ENCODE measurements around the gene SFXN2.

SFXN2 gene

DNA sequence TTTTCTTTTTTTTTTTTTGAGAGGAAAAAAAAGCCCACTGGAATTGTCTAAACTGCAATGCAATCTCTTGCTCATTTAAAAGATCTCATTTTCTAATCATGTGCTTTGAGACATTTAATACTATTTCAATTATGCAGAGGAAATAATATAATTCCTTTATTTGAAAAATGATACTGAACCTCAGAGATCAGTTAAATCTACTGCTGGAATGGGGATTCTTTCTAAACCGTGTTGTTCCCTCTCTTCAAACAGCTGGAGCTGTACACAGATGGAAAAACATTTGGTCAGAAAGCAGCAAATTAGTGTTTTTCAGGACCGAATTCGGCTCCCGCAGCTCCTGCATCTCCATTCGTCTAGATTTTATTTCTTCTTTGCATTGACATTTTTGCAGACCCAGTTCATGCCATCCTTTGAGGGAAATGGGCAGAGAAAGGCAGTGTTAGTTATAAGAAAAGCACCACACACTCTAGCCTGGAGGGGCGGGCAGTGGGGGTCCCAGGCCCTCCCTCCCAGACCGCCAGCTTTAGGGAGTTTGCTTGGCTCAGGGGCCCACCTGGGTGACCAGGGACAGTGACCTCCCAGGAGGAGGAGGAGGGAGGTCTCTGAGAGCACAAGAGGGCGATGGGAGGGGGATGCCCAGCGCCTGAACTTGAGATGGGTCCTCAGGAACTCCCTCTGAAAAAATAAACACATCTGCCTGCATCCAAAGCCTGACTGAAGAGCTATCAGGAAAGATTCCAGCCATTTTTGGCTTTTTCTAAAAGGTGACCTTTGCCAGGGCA lies 37.7 kb upstream of the SFXN2 start:
- TF ChIP-seq GATA3 (IDR thresholded peaks at IDR 0.05; ENCODE audit: low read depth, low read length): no peak
- no peak for TF ChIP-seq GATA2 (IDR thresholded peaks at IDR 0.05; ENCODE audit: low read depth, low read length)

DNA sequence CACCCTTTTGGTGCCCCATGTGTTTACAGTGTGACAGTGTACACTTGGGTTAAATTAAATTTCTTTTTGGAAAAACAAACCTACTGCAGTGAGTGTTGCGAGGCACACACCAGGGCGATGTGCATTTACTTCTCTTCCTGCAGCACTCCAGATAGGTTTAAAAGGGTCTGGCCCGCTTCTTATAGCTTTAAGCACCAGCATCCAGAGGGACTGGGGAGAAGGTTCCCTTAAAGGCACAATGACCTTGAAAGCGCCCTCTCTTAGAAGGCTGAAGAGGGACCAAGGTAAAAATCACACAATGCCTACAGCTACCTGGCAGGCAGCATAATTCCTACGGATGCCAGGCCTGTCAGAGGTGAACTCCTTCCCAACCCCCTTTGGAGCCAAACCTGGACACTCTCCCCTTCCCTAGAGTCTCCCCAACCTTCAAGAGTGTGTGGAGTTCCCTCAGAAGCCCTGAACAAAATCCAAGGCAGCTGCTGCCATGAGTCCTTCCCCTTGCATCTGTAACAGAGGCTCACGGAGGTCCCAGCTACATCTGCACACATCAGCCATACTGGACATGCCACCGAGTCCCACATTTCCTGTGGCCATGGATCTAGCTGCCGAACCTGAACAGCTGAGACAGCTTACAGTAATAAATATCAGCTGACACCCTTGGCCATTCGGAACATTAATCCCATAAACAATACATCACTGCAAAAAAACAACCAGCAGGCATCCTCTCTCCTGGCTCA lies 36.9 kb upstream of the SFXN2 start:
- no peak for TF ChIP-seq GATA3 (IDR thresholded peaks at IDR 0.05; ENCODE audit: low read depth, low read length)
- no peak for TF ChIP-seq GATA2 (IDR thresholded peaks at IDR 0.05; ENCODE audit: low read depth, low read length)

DNA sequence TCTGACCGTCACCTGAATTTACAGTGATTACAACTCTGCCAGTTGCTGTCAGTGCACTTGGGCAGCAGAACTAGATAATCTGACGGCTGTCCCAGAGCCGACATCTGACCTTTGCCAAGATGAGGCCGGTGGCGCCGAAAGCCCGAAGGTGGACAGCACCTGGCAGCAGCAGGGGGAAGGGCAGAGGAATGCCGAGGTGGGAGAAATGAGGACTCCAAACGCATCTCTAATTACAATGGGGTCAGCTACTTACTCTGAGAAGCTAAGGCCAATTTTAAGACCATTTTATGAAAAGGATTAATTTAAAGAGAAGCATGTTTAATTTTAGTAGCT lies 36.4 kb upstream of the SFXN2 start:
- TF ChIP-seq GATA2 (IDR thresholded peaks at IDR 0.05; ENCODE audit: low read depth, low read length) (no peak), GATA3 (IDR thresholded peaks at IDR 0.05; ENCODE audit: low read depth, low read length) (no peak)

DNA sequence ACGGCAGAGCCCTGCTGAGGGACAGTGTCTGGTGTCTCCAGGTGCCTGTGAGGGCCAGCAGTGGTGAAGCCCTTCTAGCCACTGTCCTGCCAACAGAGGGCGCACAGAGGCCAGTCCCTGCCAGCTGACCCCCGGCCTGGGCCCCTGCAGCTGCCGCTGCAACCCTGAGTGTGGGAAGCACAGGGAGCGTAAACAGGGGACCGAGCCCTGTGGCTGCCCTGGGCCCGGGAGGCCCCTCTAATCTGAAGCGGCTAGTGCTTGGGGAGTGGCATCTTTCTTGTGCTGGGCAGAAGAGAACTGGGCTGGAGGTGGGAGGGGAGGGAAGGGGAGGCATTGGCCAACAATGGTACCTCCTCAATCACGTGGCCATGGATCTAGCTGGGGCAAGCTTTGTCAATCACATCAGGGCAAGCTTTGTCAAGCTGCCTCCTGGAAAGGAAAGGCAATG lies 35.6 kb upstream of the SFXN2 start:
- TF ChIP-seq GATA3 (IDR thresholded peaks at IDR 0.05; ENCODE audit: low read depth, low read length) (no peak), GATA2 (IDR thresholded peaks at IDR 0.05; ENCODE audit: low read depth, low read length) (no peak)

DNA sequence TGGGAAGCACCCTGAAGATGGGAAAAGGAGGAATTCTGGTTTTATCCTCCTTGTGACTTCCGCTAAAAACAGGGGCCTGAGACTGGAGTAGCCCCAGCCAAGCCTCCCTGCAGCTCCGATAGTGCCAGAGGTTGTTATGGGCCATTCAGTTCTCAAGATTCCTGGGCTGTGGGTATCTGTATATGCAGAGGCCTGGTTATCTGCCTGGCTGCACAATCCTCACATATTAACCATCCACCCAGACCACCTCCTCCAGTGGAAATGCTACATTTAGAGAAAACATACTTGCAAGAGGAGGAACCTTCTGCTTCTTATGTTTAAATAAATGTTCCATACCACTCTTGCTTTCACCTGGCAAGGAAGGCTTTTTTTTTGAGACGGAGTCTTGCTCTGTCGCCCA lies 34.8 kb upstream of the SFXN2 start:
- no peak for TF ChIP-seq GATA2 (IDR thresholded peaks at IDR 0.05; ENCODE audit: low read depth, low read length)
- no peak for TF ChIP-seq GATA3 (IDR thresholded peaks at IDR 0.05; ENCODE audit: low read depth, low read length)

DNA sequence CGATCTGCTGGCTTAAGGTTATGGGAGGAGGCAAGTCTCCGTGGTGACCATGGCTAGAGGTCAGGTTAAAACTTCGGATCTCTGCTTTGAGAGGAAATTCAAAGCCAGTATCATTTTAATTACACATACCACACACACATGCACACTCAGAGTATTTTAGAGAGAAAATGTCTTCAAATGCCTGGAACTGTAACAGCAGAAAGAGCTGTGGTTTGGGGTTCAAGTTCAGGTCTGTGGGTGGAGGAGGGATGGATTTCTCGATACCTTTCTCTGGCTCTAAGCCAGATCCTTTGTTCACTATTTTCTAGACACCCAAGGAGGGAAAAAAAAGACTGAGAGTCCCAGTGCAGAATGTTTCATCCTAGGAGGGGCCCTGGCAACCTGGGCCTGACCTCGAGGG lies 32.7 kb upstream of the SFXN2 start:
- TF ChIP-seq GATA3 (IDR thresholded peaks at IDR 0.05; ENCODE audit: low read depth, low read length) (no peak), GATA2 (IDR thresholded peaks at IDR 0.05; ENCODE audit: low read depth, low read length) (no peak)

DNA sequence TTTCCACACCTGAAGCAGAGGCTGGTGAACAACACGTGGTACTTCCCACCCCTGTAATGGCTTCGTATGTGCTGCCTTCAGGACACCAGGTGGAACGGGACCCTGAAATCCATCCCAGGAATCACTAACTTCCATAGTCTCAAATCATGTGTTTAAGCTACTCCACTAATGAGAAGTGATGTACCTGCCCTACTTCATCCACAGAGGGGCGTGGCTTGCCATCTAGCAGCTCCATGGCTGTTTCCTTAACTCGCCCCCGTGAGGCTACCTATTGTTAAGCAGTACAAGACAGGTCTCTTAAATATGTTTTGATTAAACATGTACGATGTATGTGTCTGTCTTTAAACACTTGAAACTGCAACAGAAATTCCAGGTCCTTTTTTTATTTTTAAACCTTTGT lies 32.0 kb upstream of the SFXN2 start:
- TF ChIP-seq GATA2 (IDR thresholded peaks at IDR 0.05; ENCODE audit: low read depth, low read length) (no peak), GATA3 (IDR thresholded peaks at IDR 0.05; ENCODE audit: low read depth, low read length) (no peak)

DNA sequence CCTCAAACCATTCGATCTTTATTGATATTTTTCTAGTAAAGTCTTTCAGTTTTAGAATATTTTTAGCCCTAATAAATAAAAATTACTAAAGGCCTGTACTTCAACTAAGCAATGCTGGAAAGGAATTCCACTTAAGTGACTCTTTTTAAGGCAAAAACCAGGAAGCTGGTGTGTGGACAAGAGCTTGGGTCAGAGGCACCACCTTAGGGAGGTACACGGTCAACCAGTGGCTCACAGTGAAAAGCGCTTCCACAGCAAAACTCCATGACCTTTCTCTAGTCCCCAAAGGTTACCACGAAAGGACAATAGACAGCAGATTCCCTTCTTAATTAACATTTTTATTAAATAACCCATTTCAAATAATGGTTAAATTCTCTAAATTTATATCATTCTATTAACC lies 31.5 kb upstream of the SFXN2 start:
- TF ChIP-seq GATA2 (IDR thresholded peaks at IDR 0.05; ENCODE audit: low read depth, low read length) (no peak), GATA3 (IDR thresholded peaks at IDR 0.05; ENCODE audit: low read depth, low read length) (no peak)

DNA sequence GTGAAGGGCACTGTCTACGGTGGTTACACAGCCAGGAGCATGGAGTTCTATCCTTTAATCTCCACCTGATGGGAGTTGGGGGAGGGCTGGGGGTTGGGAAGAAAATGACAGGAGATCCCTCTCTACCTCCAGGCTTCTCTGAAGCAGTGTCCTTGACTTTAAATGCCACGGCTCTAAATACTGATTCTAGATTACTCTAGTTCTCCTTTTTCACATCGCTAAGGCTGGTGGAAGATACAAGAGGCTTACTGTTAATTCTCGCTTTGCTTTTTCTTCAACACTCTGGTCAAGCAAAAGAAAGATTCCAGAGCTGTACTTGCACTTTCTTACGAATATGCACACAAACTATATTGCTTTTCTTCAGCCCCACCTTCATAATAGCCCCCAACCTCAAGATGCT lies 30.7 kb upstream of the SFXN2 start:
- TF ChIP-seq GATA2 (IDR thresholded peaks at IDR 0.05; ENCODE audit: low read depth, low read length) (no peak), GATA3 (IDR thresholded peaks at IDR 0.05; ENCODE audit: low read depth, low read length) (no peak)

DNA sequence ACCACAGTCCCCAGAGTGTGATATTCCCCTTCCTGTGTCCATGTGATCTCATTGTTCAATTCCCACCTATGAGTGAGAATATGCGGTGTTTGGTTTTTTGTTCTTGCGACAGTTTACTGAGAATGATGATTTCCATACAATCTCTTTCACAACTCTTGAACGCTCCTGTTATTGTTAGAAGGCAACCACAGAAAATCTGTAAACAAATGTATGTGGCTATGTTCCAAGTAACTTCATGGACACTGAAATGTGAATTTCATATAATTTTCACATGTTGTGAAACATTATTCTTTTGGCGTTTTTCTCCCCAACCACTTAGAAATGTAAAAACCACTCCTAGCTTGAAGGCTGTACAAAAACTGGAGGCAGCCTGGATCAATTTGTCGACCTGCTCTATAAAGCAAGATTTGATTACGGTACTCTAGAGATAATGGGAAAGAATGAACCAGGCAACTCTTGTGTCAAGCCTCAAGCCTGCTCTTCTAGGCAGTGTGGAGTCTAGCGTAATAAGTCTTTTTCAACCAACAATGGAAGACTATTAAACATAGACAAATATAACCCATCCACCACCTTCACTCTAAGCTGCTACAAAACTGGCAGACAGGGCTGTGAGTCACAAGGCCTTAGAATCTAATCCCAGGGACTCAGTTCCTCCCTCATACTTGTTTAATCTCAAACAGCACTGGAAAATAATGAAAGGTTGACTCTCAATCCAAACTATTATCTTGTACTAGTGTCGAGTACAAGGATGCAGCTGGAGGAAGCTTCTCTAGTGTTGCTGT lies 23.0 kb upstream of the SFXN2 start:
- TF ChIP-seq GATA3 (IDR thresholded peaks at IDR 0.05; ENCODE audit: low read depth, low read length): no peak
- TF ChIP-seq GATA2 (IDR thresholded peaks at IDR 0.05; ENCODE audit: low read depth, low read length): no peak

DNA sequence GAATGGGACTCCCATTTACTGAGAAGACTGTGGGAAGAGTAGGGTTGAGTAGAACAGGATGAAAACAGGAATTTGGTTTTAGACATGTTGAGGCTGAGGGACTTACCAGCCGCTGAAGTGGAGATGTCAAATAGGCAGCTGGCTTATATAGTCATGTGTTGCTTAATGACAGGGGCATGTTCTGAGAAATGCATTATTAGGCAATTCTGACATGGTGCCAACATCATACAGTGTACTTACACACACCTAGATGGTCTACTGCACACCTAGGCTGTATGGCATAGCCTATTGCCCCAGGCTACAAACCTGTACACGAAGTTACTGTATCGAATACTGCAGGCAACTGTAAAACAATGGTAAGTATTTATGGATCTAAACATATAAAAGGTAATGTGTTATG lies 17.7 kb upstream of the SFXN2 start:
- TF ChIP-seq GATA3 (IDR thresholded peaks at IDR 0.05; ENCODE audit: low read depth, low read length) (no peak), GATA2 (IDR thresholded peaks at IDR 0.05; ENCODE audit: low read depth, low read length) (no peak)

DNA sequence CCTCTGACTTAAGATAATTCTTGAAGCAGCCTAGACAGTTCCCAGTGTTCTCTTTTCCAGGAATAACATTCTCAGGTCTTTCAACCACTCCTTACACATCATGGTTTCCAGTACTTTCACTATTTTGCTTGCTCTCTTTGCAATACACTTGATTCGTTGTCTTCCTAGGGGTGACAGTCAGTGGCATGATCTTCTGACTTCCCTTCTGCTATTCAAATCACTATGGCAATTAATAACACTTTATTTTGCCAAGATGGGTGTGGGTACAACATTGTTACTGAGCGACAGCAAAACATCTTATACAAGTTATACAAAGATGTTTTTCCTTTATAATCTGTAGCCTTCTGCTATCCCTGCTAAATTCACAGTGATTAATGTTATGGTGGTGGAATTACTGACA lies 15.5 kb upstream of the SFXN2 start:
- TF ChIP-seq GATA2 (IDR thresholded peaks at IDR 0.05; ENCODE audit: low read depth, low read length) (no peak), GATA3 (IDR thresholded peaks at IDR 0.05; ENCODE audit: low read depth, low read length) (no peak)

DNA sequence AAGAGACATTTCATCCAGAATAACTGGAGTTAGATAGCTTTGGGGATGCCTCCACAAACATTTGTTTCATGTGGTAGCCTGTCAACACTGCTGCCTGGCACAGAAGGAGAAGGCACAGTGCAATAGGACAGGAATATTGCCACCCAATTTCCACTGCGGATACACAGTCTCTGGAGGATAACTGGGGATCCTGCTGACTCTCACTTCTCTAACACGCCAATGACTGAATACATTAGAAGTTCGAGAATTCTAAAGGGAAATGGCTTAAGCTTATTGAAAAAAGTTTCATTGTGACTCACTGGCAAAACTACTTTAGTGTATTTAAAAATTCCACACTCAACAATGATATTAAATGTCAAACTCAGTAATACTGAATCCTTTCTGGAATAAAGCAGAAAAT lies 13.2 kb upstream of the SFXN2 start:
- TF ChIP-seq GATA3 (IDR thresholded peaks at IDR 0.05; ENCODE audit: low read depth, low read length): no peak
- TF ChIP-seq GATA2 (IDR thresholded peaks at IDR 0.05; ENCODE audit: low read depth, low read length): no peak

DNA sequence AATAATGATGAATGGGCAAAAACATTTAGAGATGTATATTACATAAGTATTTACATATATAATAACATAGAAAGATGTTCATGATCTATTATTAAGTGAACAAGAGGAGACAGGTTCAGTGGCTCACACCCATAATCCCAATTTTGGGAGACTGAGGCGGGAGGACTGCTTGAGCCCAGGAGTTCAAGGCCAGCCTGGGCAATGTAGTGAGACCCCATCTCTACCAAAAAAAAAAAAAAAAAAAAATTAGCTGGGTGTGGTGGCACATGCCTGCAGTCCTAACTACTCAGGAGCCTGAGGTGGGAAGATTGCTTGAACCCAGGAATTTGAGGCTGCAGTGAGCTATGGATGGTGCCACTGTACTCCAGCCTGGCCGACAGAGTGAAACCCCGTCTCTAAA lies 12.6 kb upstream of the SFXN2 start:
- TF ChIP-seq GATA3 (IDR thresholded peaks at IDR 0.05; ENCODE audit: low read depth, low read length): no peak
- no peak for TF ChIP-seq GATA2 (IDR thresholded peaks at IDR 0.05; ENCODE audit: low read depth, low read length)

Data from SH-SY5Y (cell line).